NCI-H345 (cell line): Measurements from ENCODE around the gene KIAA0586.
A peak's percentile ranks its signal among the peaks of the same experiment; 100 is the strongest.
"Not testable (repeated sequence)": the region's sequence is repeated elsewhere in the genome, so short reads cannot be mapped to it uniquely, and the experiment has no call there.

Experiments used
- DNase-seq: peaks from one replicate; lab custom pipeline; 2025; lab: John Stamatoyannopoulos, UW

KIAA0586 gene

DNA sequence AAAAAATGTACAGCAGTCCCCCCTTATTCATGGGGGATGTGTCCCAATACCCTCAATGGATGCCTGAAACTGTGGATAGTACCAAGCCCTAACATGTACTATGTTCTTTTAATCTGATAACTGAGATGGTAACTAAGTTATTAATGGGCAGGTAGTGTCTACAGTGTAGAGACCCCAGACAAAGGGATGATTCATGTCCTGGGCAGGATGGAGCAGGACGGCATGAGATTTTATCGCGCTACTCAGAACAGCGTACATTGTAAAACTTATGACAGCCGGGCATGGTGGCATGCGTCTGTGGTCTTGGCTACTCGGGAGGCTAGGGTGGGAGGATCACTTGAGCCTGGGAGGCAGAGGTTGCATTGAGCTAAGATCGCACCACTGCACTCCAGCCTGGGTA lies 37.1 kb downstream of the KIAA0586 start:
- no peak for DNase-seq

DNA sequence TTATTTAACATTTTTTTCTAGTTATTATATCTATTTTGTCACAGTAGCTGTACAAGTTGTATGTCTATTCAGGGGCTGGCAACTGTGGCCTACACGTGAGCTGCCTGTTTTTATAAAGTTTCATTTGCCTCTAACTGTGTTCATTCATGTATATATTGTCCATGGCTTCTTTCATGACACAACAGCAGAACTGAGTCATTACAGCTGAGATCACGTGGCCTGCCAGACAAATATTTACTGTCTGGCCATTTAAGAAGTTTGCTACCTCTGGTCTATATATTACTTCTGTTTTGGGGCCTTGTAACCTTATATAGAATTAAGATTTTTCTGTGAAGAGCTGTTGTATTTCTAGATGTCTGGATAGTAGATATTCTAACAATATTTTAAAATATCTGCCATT lies 37.9 kb downstream of the KIAA0586 start:
- no peak for DNase-seq

- DNase-seq = no peak
Measured at GRCh38 chr14:58466459-58466858, 38.9 kb downstream of the KIAA0586 start.

DNA sequence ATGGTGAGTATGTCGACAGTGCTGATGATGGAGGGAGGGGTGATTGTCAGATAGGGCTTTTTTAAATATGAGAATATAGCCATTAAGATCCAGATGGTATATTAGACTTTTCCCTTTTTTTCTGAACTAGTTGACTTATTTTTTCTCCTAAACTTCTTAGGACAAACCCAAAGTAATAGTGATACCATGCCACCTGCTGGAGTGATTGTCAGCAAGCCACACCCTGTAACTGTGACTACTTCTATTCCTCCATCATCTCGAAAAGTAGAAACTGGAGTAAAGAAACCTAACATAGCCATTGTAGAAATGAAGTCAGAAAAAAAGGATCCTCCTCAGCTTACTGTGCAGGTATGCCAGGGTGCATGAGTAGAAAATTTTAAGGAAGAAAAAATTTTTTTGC lies 40.1 kb downstream of the KIAA0586 start:
- no peak for DNase-seq

GRCh38 chr14:58469309-58469708 lies 41.8 kb downstream of the KIAA0586 start:
- no peak for DNase-seq

DNA sequence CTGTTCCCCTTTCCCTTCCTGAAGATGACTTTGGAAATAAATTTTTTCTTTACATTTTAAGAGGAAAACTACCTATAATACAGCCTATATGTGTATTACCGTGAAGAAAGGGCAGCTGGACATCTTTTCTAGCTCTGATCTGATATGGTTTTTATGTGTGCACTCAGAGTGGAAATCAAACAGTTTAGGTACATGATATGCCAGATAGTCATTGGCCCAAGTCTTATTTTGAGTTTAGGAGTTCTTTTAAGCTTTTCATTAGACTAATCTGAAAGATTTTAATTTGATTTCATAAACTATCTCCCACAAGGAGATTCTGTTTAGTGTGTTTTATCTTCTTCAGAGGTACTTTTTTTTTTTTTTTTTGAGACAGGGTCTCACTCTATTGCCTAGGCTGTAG lies 48.8 kb downstream of the KIAA0586 start:
- no peak for DNase-seq

- no peak for DNase-seq
Measured at GRCh38 chr14:58477653-58478052, 50.1 kb downstream of the KIAA0586 start.

GRCh38 chr14:58478329-58478728 lies 50.8 kb downstream of the KIAA0586 start:
- DNase-seq = not testable (repeated sequence)

DNA sequence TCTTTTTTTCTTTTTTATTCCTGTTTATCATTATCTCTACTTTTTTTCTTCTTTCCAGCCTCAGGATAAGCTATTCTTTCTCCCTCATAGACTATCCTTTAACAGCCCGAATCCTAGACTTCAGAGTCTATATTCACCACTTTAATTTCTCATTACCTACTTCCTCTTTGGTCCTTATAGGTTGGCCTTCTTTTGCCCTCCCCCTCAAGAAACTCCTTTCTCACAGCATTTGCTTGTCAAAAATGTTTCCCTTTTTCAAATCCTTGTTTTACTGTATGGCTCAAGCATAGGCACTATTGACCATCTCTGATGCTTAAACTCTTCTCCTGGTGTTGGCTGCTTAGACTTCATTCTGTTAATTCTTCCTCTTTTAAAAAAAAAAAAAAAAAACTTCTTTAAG lies 52.5 kb downstream of the KIAA0586 start:
- DNase-seq = no peak

DNA sequence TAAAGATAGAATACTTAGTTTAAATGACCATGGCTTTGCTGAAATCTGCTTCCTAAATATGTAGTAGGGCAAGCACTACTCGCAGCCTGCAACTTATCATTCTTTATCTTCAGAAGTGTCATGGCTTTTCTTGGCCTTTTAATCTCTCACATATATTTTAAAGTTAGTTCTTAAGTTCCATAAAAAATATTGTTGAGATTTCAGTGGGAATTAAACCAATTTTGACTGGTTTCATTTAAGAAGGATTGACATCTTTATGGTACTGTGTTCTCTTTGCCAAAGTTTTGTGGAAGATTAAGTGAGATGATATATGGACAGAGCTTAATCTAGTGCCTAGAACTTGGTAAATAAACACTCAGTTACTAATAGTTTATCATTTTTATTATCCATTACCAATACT lies 56.7 kb downstream of the KIAA0586 start:
- no peak for DNase-seq

DNA sequence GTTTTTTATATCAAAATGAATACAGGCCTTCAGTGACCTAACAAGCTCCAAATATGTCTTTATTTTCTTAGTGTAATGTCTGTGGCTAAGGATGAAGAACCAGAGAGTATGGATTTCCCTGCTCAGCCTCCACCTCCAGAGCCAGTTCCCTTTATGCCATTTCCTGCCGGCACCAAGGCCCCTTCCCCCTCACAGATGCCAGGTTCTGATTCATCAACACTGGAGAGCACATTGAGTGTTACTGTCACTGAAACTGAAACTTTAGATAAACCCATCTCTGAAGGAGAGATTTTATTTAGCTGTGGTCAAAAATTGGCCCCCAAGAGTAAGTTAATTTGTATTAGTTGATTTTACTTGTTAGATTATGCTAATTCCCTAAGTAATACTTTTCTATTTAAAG lies 61.0 kb downstream of the KIAA0586 start:
- no peak for DNase-seq

- DNase-seq = no peak
Measured at GRCh38 chr14:58491593-58491992, 64.1 kb downstream of the KIAA0586 start.

GRCh38 chr14:58492044-58492443 lies 64.5 kb downstream of the KIAA0586 start:
- DNase-seq = no peak

DNA sequence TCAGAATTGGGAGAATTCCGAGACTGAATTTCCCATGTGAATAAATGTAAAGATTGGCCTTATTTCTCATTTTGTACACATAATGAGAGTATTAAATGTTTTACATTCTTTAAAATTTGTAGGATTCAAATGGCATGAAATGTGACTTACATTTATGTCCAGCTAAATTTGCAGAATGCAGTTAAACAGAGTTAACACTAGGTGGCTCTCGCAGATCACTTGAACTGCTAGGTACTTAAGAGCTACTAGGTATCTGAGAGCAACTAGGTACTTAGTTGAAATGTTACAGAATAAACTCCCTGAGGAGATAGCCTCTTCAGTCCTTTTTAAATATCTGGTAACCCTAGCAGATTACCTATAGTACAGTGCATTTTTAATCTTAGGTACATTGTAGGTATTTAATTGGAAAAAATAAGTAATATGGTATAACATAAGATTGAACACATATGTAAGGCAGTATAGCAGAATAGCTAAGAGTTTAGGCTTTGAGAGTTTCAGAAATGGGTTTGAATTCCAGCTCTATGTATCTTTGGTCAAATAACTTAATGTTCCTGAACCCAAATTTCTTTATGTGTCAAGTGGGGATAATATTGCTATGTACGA lies 73.8 kb downstream of the KIAA0586 start:
- DNase-seq = peak; percentile 69

DNA sequence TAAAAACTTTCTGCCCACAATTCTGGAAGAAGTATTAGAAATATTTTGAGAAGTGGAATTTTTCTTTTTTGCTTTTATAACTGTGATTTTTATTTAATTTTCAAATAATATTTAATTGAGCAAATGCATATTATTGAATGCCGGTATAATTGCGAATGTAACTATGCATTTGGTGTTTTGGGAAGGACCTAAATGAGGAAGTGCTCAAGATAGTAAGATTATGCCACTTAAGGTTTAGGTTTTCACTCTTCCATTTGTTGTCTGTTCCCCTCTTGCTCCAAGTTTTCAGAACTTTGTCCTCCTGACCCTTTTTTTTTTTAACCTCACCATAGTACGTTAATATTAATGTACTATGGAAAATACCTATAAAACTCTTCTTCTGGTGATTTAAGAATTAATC lies 85.8 kb downstream of the KIAA0586 start:
- DNase-seq = no peak

DNA sequence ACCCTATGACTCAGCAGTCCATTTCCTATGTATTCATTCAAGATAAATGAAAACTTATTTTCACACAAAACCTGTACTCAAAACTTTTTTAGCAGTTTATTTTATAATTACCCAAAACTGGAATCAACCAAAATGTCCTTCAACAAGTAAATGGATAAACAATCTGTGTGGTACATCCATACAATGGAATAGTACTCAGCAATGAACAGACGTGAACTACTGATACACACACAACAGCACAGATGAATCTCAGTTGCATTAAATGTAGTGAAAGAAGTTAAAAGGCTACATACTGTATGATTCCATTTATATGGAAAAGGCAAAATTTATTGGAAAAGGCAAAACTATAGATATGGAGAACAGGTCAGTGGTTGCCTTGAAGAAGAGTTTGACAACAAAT lies 90.1 kb downstream of the KIAA0586 start:
- no peak for DNase-seq

DNA sequence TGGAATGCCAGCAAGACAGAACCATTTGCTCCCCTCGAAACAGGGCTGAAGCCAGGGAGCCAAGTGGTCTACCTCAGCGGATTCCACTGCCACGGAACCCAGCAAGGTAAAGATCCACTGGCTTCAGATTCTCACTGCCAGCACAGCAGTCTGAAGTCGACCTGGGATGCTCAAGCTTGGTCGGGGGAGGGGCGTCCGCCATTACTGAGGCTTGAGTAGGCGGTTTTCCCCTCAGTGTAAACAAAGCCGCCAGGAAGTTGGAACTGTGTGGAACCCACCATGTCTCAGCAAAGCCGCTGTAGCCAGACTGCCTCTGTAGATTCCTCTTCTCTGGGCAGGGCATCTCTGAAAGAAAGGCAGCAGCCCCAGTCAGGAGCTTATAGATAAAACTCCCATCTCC lies 98.2 kb downstream of the KIAA0586 start:
- not testable (repeated sequence) for DNase-seq

DNA sequence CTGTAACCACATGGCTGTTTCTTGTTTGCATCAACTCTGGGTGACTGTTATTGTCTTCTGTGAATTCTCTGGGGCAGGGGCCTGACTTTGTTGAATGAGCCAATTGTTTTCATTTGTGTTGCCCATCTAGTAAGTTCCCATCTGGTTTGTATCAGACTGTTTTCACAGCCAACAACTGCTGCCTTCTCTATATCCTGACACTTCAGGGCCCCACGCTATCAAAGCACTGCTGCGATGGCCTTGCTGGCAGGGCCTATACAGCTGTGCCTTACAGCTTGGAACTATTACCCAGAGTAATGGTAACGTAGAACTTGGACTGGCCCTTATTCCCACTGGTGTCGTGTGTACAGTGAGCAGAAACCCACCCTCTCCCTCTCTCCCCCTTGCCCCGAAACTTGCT lies 105.9 kb downstream of the KIAA0586 start:
- DNase-seq = no peak

DNA sequence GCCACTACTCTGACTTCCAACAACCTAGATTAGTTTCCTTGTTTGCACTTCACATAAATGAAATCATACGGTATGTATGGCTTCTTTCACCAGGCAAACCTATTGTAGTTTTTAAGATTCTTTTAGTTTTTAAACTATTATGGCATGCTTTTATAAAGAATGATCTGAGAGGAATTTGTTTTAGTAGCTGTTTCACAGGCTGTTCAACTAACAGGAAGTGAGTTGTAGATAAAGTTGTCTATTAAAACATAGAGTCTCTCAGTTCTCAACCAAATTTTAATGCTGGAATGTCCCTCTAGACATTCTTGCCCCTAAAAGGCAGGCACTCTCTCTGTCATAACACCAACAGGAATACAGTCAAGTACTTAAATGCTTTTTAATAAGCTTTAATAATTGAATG lies 107.5 kb downstream of the KIAA0586 start:
- DNase-seq = no peak

DNA sequence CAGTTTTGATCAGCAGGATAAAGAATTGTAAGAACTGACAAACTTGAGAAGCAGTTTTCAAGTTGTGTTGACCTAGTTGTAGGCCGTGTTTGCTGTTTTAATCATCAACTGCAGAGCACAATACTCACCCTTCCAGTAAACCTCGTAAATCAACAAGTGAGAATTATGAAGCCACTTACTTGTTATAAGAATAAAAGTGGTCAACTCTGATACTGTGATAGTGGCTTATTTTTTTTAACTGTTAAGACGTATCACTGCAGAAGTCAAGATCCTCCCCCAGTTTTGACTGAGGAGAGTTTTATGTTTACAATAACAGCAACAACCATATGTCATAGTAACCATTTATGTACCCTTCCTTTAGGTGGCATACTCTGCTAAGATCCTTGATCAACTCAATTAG lies 109.5 kb downstream of the KIAA0586 start:
- no peak for DNase-seq

GRCh38 chr14:58540749-58541632 lies 113.5 kb downstream of the KIAA0586 start:
- peak; percentile 12 for DNase-seq

- no peak for DNase-seq
Measured at GRCh38 chr14:58541633-58542022, 114.1 kb downstream of the KIAA0586 start.

DNA sequence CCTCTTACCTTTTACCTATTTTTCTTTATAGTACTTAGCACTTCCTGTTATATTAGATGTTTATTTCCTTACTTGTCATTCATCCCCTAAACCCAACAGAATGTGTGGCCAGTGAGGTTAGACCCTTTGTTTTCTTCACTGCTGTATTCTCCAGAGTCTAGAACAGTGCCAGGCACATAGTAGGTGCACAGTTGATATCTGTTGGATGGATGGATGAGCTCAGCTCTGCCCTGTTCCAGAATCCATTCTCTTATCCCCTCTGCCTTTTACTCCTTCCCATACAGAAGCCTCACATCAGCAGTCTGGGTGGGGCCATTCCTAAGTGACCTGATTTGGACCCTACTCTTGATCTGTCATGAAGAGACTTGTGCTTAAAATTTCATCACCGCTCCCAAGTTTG lies 115.7 kb downstream of the KIAA0586 start:
- DNase-seq = no peak

DNA sequence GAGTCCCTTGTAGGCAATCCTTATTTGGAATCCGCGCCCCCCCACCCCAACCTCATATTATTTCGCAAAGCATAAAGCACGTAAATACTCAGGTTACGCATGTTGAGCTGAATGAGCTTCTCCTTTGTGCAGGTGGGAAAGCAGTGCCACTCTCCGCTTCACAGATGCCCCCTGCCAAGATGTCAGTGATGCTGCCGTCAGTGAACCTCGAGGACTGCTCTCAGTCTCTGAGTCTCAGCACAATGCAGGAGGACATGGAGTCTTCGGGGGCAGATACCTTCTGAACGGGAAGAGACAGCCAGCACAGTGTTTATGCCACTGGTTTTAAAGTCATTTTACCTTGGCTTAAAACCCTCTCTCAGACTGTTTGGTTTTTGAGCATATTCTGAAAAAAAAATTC lies 120.1 kb downstream of the KIAA0586 start:
- DNase-seq = peak; percentile 65
